GM19468 (cell line): ENCODE results near the gene ARHGAP18.

Source experiments
- ATAC-seq: cut with Tn5 transposase; IDR thresholded peaks from one replicate; pipeline ENCODE4 v1.9.1; 2021; ENCODE audit warnings: mild to moderate bottlenecking, moderate library complexity, moderate number of reproducible peaks; ENCODE audit not compliant: unreplicated experiment; ENCODE audit errors: extremely low read depth

The ARHGAP18 gene

GRCh38 chr6:129551486-129551885 is 158.5 kb downstream of the ARHGAP18 start:
- ATAC-seq = no peak

DNA sequence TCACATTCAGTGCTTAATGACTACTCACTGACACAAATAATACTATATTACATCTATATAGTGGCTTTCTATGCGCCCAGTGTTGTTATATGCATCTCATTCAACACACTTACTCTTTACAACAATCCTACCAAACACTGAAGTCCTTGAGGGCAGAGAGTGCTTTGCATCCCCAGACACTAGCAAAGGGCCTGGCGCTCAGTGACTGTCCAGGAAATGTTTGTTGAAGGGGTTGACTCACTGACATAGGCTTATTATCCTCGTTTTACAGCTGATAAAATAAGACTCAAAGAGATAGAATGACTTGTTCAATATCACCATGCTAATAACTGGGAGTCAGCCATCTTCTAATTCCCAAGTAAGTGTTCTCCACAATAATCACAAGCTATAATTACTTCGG is 163.3 kb downstream of the ARHGAP18 start:
- ATAC-seq = no peak

- no peak for ATAC-seq
Observed at GRCh38 chr6:129544892-129545612, 164.9 kb downstream of the ARHGAP18 start.

- ATAC-seq = no peak
Observed at GRCh38 chr6:129543981-129544380, 166.0 kb downstream of the ARHGAP18 start.

- no peak for ATAC-seq
Observed at GRCh38 chr6:129542705-129543104, 167.3 kb downstream of the ARHGAP18 start.

- no peak for ATAC-seq
Observed at GRCh38 chr6:129539032-129539431, 170.9 kb downstream of the ARHGAP18 start.

- no peak for ATAC-seq
Observed at GRCh38 chr6:129536271-129536670, 173.7 kb downstream of the ARHGAP18 start.

DNA sequence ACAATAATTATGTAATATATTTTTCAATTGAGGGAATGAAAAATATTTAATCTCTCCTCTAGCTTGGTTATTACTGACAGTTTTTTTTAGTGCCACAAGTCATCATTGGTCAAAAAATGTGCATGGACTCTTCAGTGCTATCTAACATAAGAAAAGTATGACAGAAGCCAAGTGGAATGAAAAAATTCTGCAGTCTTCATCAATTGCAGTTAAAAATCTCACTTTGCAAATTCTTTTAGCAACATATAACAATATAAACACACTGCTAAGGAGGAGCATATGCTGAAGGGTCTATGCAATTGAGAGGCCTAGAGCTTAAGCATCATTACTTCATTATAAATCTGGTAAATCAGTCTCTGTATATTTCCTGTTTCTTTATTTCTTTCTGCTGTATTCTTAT is 175.1 kb downstream of the ARHGAP18 start:
- no peak for ATAC-seq
